ENCODE results near the gene PDE3A. TPM values are rescaled to one million over a fixed set of nuclear protein-coding genes. Genes with fewer than 3 reads are reported as not detected.

The PDE3A gene
- total and polyA plus RNA-seq, 7 donors: 6.6 to 90.0 (median 56.8) TPM

- no peak for TF ChIP-seq POLR2A (IDR thresholded peaks at IDR 0.05)
- TF ChIP-seq POLR2AphosphoS5 (IDR thresholded peaks at IDR 0.05): no peak
- no peak for TF ChIP-seq EP300 (IDR thresholded peaks at IDR 0.05)
- no peak for TF ChIP-seq CTCF (IDR thresholded peaks at IDR 0.05)
- H3K4me3 ChIP-seq: no peak overlapping the region
- peaks cover 0 to 9% (median 0%) of the 10 kb centered on the region in 4 donors for H3K4me1 ChIP-seq
- no peaks in the 10 kb centered on the region for H3K27me3 ChIP-seq
- intact Hi-C loops (cut with DNase I): no loop called here
- WGBS, 2 donors: 94 to 95% methylated on average over 2 of the region's 2 CpGs
- no peak for DNase-seq
- H3K27ac ChIP-seq: no peak overlapping the region
- peaks cover 0 to 44% (median 0%) of the 10 kb centered on the region in 4 donors for H3K36me3 ChIP-seq
- H3K9me3 ChIP-seq: no peaks in the 10 kb centered on the region
Observed at GRCh38 chr12:20643822-20644221, 275.5 kb downstream of the PDE3A start.

- 63 to 67% methylated on average over 3 of the region's 3 CpGs for WGBS, 2 donors
- intact Hi-C loops (cut with DNase I): no loop called here
- peaks cover 0 to 9% (median 0%) of the 10 kb centered on the region in 4 donors for H3K4me1 ChIP-seq
- H3K27ac ChIP-seq: peak overlapping the region in 1 of 4 donors; percentile 22
- H3K27me3 ChIP-seq: no peaks in the 10 kb centered on the region
- no peak for DNase-seq
- H3K36me3 ChIP-seq: peaks cover 0 to 49% (median 0%) of the 10 kb centered on the region in 4 donors
- TF ChIP-seq EP300 (IDR thresholded peaks at IDR 0.05) (no peak), CTCF (IDR thresholded peaks at IDR 0.05) (peak in 3 of 4 experiments; percentile 9 to 53 (median 35)), POLR2AphosphoS5 (IDR thresholded peaks at IDR 0.05) (no peak), POLR2A (IDR thresholded peaks at IDR 0.05) (no peak)
- no peaks in the 10 kb centered on the region for H3K9me3 ChIP-seq
- no peak overlapping the region for H3K4me3 ChIP-seq
Observed at GRCh38 chr12:20646239-20646827, 278.0 kb downstream of the PDE3A start.

- Histone ChIP-seq H3K4me3 (no peak overlapping the region), H3K27ac (no peak overlapping the region), H3K27me3 (no peaks in the 10 kb centered on the region), H3K4me1 (no peaks in the 10 kb centered on the region), H3K36me3 (peaks cover 0 to 68% (median 18%) of the 10 kb centered on the region in 4 donors), H3K9me3 (no peaks in the 10 kb centered on the region)
- intact Hi-C loops (cut with DNase I): no loop called here
- TF ChIP-seq POLR2AphosphoS5 (IDR thresholded peaks at IDR 0.05) (no peak), EP300 (IDR thresholded peaks at IDR 0.05) (no peak), POLR2A (IDR thresholded peaks at IDR 0.05) (no peak), CTCF (IDR thresholded peaks at IDR 0.05) (no peak)
- no peak for DNase-seq
- 94% methylated on average over 2 of the region's 2 CpGs for WGBS, 2 donors
Observed at GRCh38 chr12:20653871-20654270, 285.5 kb downstream of the PDE3A start.

GRCh38 chr12:20656600-20656999, 288.3 kb downstream of the PDE3A start:
- Histone ChIP-seq H3K4me3 (no peak overlapping the region), H3K27ac (no peak overlapping the region), H3K9me3 (peaks cover 0 to 14% (median 2%) of the 10 kb centered on the region in 4 donors), H3K4me1 (no peaks in the 10 kb centered on the region), H3K36me3 (peaks cover 5 to 70% (median 31%) of the 10 kb centered on the region in 4 donors), H3K27me3 (no peaks in the 10 kb centered on the region)
- TF ChIP-seq POLR2A (IDR thresholded peaks at IDR 0.05) (no peak), POLR2AphosphoS5 (IDR thresholded peaks at IDR 0.05) (no peak), CTCF (IDR thresholded peaks at IDR 0.05) (no peak), EP300 (IDR thresholded peaks at IDR 0.05) (no peak)
- 47 to 88% methylated on average over 1 of the region's 1 CpG for WGBS, 2 donors
- intact Hi-C loops (cut with DNase I): no loop called here
- no peak for DNase-seq

- intact Hi-C loops (cut with DNase I): no loop called here
- Histone ChIP-seq H3K9me3 (peaks cover 0 to 18% (median 2%) of the 10 kb centered on the region in 4 donors), H3K36me3 (peaks cover 5 to 79% (median 35%) of the 10 kb centered on the region in 4 donors), H3K27ac (no peak overlapping the region), H3K27me3 (no peaks in the 10 kb centered on the region), H3K4me3 (no peak overlapping the region), H3K4me1 (no peaks in the 10 kb centered on the region)
- TF ChIP-seq CTCF (IDR thresholded peaks at IDR 0.05): no peak
- TF ChIP-seq EP300 (IDR thresholded peaks at IDR 0.05): no peak
- no peak for TF ChIP-seq POLR2A (IDR thresholded peaks at IDR 0.05)
- TF ChIP-seq POLR2AphosphoS5 (IDR thresholded peaks at IDR 0.05): no peak
- DNase-seq: no peak
- 91 to 97% methylated on average over 2 of the region's 2 CpGs for WGBS, 2 donors
Observed at GRCh38 chr12:20657496-20657895, 289.2 kb downstream of the PDE3A start.
